GM12878 (cell line): ENCODE data around the gene SLC17A7. TPM values are rescaled to one million over a fixed set of nuclear protein-coding genes. Genes with fewer than 3 reads are reported as not detected.

ENCODE experiments used
- ATAC-seq: fragments of 200-7000 bp; cut with Tn5 transposase; 3 replicates; pipeline ENCODE4 v1.9.1; 2020; ENCODE audit warnings: mild to moderate bottlenecking, moderate library complexity
- BruUV-seq: library from RNA; stranded (reverse); fragments of 400-500 nt; replicated peaks from 2 replicates; lab custom pipeline; 2021; lab: Mats Ljungman, UMichigan
- CTCF ChIA-PET: fragments of 300-600 bp; sonication (Branson Sonifier 250); formaldehyde crosslinking; extraction: SDS; loops from one replicate; lab custom pipeline; 2021; ENCODE audit warnings: inconsistent platforms; lab: Yijun Ruan, JAX
- POLR2A ChIA-PET: fragments of 350-600 bp; formaldehyde crosslinking; extraction: SDS; loops from one replicate; lab custom pipeline; 2021; ENCODE audit warnings: inconsistent platforms; lab: Charles Lee
- RAD21 ChIA-PET: fragments of 300-600 bp; sonication (Branson Sonifier 250); formaldehyde crosslinking; loops from one replicate; lab custom pipeline; 2023; ENCODE audit warnings: antibody characterized with exemption; ENCODE audit not compliant: unreplicated experiment; lab: Charles Lee
- SMC1A ChIA-PET: fragments of 300-600 bp; sonication (Branson Sonifier 250); formaldehyde crosslinking; loops from one replicate; lab custom pipeline; 2023; ENCODE audit not compliant: unreplicated experiment, uncharacterized antibody; lab: Charles Lee
- DNase-seq: peaks from one replicate; pipeline ENCODE4 v3.0.0-alpha.2; 2011; ENCODE audit warnings: low read depth, low spot score
- FAIRE-seq: peaks from 3 replicates; lab custom pipeline; 2011; peaks lifted over from hg19 to GRCh38; lab: Jason Lieb, UNC
- H2AFZ ChIP-seq: 2 replicates; pipeline ENCODE4 v1.6.0; 2011; ENCODE audit warnings: low read depth, low read length, control low read depth; ENCODE audit not compliant: control insufficient read depth
- H3K27ac ChIP-seq: 2 replicates; pipeline ENCODE4 v1.5.1; 2011; ENCODE audit warnings: control low read depth; ENCODE audit not compliant: control insufficient read depth, insufficient read depth
- H3K27me3 ChIP-seq, 2 experiments: replicated peaks in 1 of 2; 2 replicates each; pipeline versions ENCODE4 v1.6.0 to v1.6.1; 2011; ENCODE audit warnings: low read length in 1 of 2; ENCODE audit not compliant: control insufficient read depth in 2 of 2, insufficient read depth in 2 of 2
- H3K36me3 ChIP-seq, 2 experiments: 2 replicates each; pipeline ENCODE4 v1.5.1; 2011; ENCODE audit warnings: low read length in 1 of 2; ENCODE audit not compliant: control insufficient read depth in 2 of 2, insufficient read depth in 2 of 2
- H3K4me1 ChIP-seq: 2 replicates; pipeline ENCODE4 v1.6.1; 2011; ENCODE audit warnings: mild to moderate bottlenecking, low read length, moderate library complexity, mixed read lengths; ENCODE audit not compliant: control insufficient read depth, insufficient read depth
- H3K4me2 ChIP-seq: 2 replicates; pipeline ENCODE4 v1.6.0; 2011; ENCODE audit warnings: control low read depth; ENCODE audit not compliant: control insufficient read depth, insufficient read depth
- H3K4me3 ChIP-seq: fragments of 200-600 bp; sonication (generic); 2 replicates; pipeline ENCODE4 v1.5.1; 2016
- H3K79me2 ChIP-seq: 2 replicates; pipeline ENCODE4 v1.6.0; 2011; ENCODE audit warnings: low read length; ENCODE audit not compliant: control insufficient read depth, insufficient read depth
- H3K9ac ChIP-seq: 2 replicates; pipeline ENCODE4 v1.8.0; 2011; ENCODE audit warnings: low read length, control low read depth, mixed read lengths; ENCODE audit not compliant: control insufficient read depth, insufficient read depth
- H3K9me3 ChIP-seq: replicated peaks from 3 replicates; pipeline ENCODE4 v1.5.1; 2011; ENCODE audit warnings: mild to moderate bottlenecking, low read length; ENCODE audit not compliant: control insufficient read depth, insufficient read depth
- H4K20me1 ChIP-seq: 2 replicates; pipeline ENCODE4 v1.6.0; 2011; ENCODE audit not compliant: control insufficient read depth, insufficient read depth
- E2F4 ChIP-seq: IDR thresholded peaks from 2 replicates; pipeline ENCODE4 v1.6.1; 2012; ENCODE audit warnings: low read depth, low read length, improper control_type of control experiment
- EGR1 ChIP-seq, 2 experiments: IDR thresholded peaks; 1 replicate in 1 of 2; 2 replicates in 1 of 2; pipeline ENCODE4 v1.6.1; 2011 to 2012; ENCODE audit warnings: low read depth in 2 of 2, low read length in 2 of 2, borderline replicate concordance in 1 of 2, mild to moderate bottlenecking in 1 of 2, moderate library complexity in 1 of 2
- MYB ChIP-seq: fragments of 150-350 bp; IDR thresholded peaks from 2 replicates; pipeline ENCODE4 v1.6.1; 2014; ENCODE audit warnings: mild to moderate bottlenecking, low read depth, low read length, borderline replicate concordance
- NFYB ChIP-seq: IDR thresholded peaks from 2 replicates; pipeline ENCODE4 v1.6.1; 2011; ENCODE audit warnings: low read depth, mild to moderate bottlenecking, low read length, improper control_type of control experiment, moderate library complexity; ENCODE audit not compliant: insufficient read depth
- PAX5 ChIP-seq: IDR thresholded peaks from 2 replicates; pipeline ENCODE4 v1.6.1; 2011; ENCODE audit warnings: low read depth, low read length, borderline replicate concordance
- RCOR1 ChIP-seq: conservative IDR thresholded peaks from 2 replicates; pipeline ENCODE4 v1.6.1; 2012; ENCODE audit warnings: low read depth, low read length, improper control_type of control experiment
- REST ChIP-seq: IDR thresholded peaks from 2 replicates; pipeline ENCODE4 v1.6.1; 2012; ENCODE audit warnings: mild to moderate bottlenecking, low read depth, low read length
- SMAD5 ChIP-seq: IDR thresholded peaks from 2 replicates; pipeline ENCODE4 v1.6.1; 2016; ENCODE audit warnings: antibody characterized with exemption, low read depth
- STAT3 ChIP-seq: IDR thresholded peaks from 2 replicates; pipeline ENCODE4 v1.6.1; 2011; ENCODE audit warnings: low read depth, low read length, improper control_type of control experiment
- SUZ12 ChIP-seq: fragments of 200-600 bp; sonication (generic); IDR thresholded peaks from one replicate; pipeline ENCODE4 v1.6.1; 2018; ENCODE audit warnings: antibody characterized with exemption, mild to moderate bottlenecking; ENCODE audit not compliant: unreplicated experiment
- TCF3 ChIP-seq: IDR thresholded peaks from 2 replicates; pipeline ENCODE4 v1.6.1; 2012; ENCODE audit warnings: low read depth, mild to moderate bottlenecking, low read length, borderline replicate concordance; ENCODE audit not compliant: insufficient read depth
- ZNF207 ChIP-seq: fragments of 450-650 bp; IDR thresholded peaks from 2 replicates; pipeline ENCODE4 v1.6.1; 2014; ENCODE audit warnings: antibody characterized with exemption, mild to moderate bottlenecking, borderline replicate concordance
- ZNF24 ChIP-seq: fragments of 450-650 bp; IDR thresholded peaks from 2 replicates; pipeline ENCODE4 v1.6.1; 2017; ENCODE audit warnings: antibody characterized with exemption, mild to moderate bottlenecking
- WGBS: methylation state at CpG from one replicate; pipeline ENCODE4 v1.1.6; 2016; ENCODE audit warnings: low lambda C conversion rate; ENCODE audit not compliant: insufficient replicate concordance, insufficient coverage; ENCODE audit errors: missing lambda C conversion rate; 5-methylcytosine and 5-hydroxymethylcytosine counted together
- in situ Hi-C: fragments of 300-500 bp; cut with MboI; formaldehyde crosslinking; loops from 9 replicates; pipeline ENCODE4 v1.14.3; 2018; ENCODE audit warnings: mixed read lengths
- intact Hi-C: fragments of 100-400 bp; cut with micrococcal nuclease; formaldehyde crosslinking; loops from one replicate; pipeline ENCODE4 v1.14.2; 2022; ENCODE audit not compliant: unreplicated experiment
- polyA plus RNA-seq, 11 experiments: library from polyadenylated mRNA; depleted of rRNA in 4 of 11; unstranded in 6 of 11; stranded (reverse) in 5 of 11; fragments of >200 nt; fragmentation: Nextera tagmentation in 4 of 11; fragmentation: Illumina TruSeq in 1 of 11; extraction: Ambion mirVana in 4 of 11; extraction: Trizol in 1 of 11; gene quantifications; 1 replicate in 1 of 11; 2 replicates in 10 of 11; pipeline versions ENCODE4 v1.2.1 to v1.2.3, GENCODE V29; 2011 to 2016; ENCODE audit warnings: inconsistent platforms in 2 of 11, missing spikeins in 2 of 11, low read depth in 1 of 11
- total RNA-seq, 4 experiments: library from RNA; depleted of rRNA in 3 of 4; stranded (reverse); fragments of >200 nt in 3 of 4; fragmentation: Illumina TruSeq in 1 of 4; extraction: Trizol in 1 of 4; gene quantifications; 2 replicates each; pipeline versions ENCODE4 v1.2.1 to v1.2.3, GENCODE V29; 2013 to 2021

Gene SLC17A7
- total and polyA plus RNA-seq, 10 of the 15 experiments (the other 5 are each of a cell fraction or from before 2014, with no cell fraction given), result 0.03 to 0.24 (median 0.06) TPM; not detected in 6

GRCh38 chr19:49390929-49391359 is 50.4 kb downstream of the SLC17A7 start (continued):
- TF ChIP-seq RCOR1 (no peak), EGR1 (IDR thresholded peaks at IDR 0.05; ENCODE audit: borderline replicate concordance in 1 of 2, low read depth in 2 of 2, low read length in 2 of 2) (no peak), TCF3 (no peak), SMAD5 (no peak), NFYB (no peak)

DNA sequence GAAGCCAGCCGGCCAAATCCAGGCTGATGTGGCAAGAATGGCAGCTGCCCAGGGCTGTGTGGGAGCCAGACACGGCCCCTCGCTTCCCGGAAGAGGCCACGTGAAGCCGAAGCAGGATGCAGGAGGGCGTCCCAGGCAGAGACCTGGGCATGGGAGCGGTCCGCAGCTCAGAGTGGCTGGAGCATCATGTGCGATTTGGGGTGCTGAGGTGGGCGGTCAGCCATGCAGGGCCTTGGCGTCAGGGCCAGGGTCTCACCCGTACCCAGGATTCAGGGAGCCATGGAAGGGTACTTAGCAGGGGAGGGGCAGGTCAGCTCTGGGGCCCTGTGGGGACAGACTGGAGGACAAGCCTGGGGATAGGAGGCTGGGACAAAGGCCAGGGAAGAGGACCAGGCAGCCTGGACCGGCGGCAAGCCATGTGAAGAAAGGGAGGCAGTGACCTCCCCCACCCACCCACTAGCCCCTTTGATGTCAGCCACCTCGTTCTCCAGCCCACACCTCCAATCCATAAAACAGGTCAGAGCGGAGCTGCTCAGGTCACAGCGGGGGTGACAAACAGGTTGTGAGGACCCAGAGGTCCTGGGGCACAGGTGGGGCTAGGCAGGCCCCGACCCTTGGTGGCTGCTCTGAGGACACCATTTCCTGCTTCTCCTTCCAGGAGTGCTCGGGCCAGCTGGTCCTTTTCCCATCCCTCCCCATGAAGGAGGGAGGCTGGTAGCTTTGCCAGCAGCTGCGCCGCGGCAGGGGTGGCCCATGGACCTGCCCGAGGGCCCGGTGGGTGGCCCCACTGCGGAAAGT is 51.0 kb downstream of the SLC17A7 start:
- BruUV-seq, result no TSS peak
- RAD21 ChIA-PET, result interaction anchor here (1.0 to 3.0 kb wide), 8 partner anchors 16 to 164 kb away, joined by 3 to 23 read pairs (median 4); partner anchors contain the start of gene PIH1D1
- FAIRE-seq (no peak), ATAC-seq (no peak), DNase-seq (no peak)
- intact Hi-C loops (no loop called here), in situ Hi-C loops (loop anchor here (5.0 kb wide), 1 partner anchor 47 kb away; no protein-coding TSS in a partner anchor)
- Histone ChIP-seq H2AFZ (no peak overlapping the region), H3K4me2 (no peak overlapping the region), H3K27me3 (no peaks in the 10 kb centered on the region), H3K27ac (no peak overlapping the region), H3K4me1 (no peaks in the 10 kb centered on the region), H3K36me3 (no peaks in the 10 kb centered on the region), H3K4me3 (no peak overlapping the region), H3K9ac (no peak overlapping the region), H3K9me3 (no peaks in the 10 kb centered on the region), H4K20me1 (no peaks in the 10 kb centered on the region), H3K79me2 (no peaks in the 10 kb centered on the region)
- POLR2A ChIA-PET, result interaction anchor here (0.5 to 2.0 kb wide), 6 partner anchors 44 to 263 kb away, joined by 3 to 5 read pairs (median 4); partner anchors contain the start of gene PIH1D1
- CTCF ChIA-PET, result interaction anchor here (0.7 to 5.7 kb wide), 16 partner anchors 11 to 124 kb away, joined by 3 to 68 read pairs (median 8); partner anchors contain the start of genes FLT3LG and GFY
- SMC1A ChIA-PET, result interaction anchor here (0.8 to 2.9 kb wide), 10 partner anchors 13 to 163 kb away, joined by 3 to 15 read pairs (median 6); partner anchors contain the start of genes CD37 and PIH1D1
- WGBS, result 68% methylated on average over 26 of the region's 26 CpGs
- TF ChIP-seq MYB (no peak), SUZ12 (no peak), PAX5 (no peak), ZNF24 (no peak), REST (no peak), STAT3 (no peak), E2F4 (no peak), ZNF207 (no peak)
